GM12865 (cell line): ENCODE measurements around the gene WDR27.
"Not testable (repeated sequence)": the region's sequence is repeated elsewhere in the genome, so short reads cannot be mapped to it uniquely, and the experiment has no call there.

Experiments
- DNase-seq: peaks from one replicate; pipeline ENCODE4 v3.0.0; 2010; ENCODE audit warnings: low read depth
- H3K4me3 ChIP-seq: 2 replicates; pipeline ENCODE4 v1.5.1; 2011; ENCODE audit warnings: mild to moderate bottlenecking, low read depth, low read length, control low read depth
- TF ChIP-seq, protein P1 (sequence below): IDR thresholded peaks from 2 replicates; pipeline ENCODE4 v1.5.1; 2011; ENCODE audit warnings: low read length, control low read depth, low read depth, inconsistent platforms; ENCODE audit not compliant: insufficient read depth; ENCODE audit errors: missing control alignments

WDR27 gene

DNA sequence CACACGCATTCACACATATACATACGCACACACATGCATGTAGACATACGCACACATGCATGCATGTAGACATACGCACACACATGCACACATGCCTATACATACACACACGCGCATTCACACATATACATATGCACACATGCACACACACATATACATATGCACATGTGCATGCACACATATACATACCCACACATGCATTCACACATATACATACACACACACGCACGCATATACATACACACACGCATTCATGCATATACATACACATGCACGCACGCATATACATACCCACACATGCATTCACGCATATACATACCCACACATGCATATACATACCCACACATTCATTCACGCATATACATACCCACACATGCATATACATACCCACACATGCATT, 80.5 kb downstream of the WDR27 start:
- TF ChIP-seq, protein P1, sequence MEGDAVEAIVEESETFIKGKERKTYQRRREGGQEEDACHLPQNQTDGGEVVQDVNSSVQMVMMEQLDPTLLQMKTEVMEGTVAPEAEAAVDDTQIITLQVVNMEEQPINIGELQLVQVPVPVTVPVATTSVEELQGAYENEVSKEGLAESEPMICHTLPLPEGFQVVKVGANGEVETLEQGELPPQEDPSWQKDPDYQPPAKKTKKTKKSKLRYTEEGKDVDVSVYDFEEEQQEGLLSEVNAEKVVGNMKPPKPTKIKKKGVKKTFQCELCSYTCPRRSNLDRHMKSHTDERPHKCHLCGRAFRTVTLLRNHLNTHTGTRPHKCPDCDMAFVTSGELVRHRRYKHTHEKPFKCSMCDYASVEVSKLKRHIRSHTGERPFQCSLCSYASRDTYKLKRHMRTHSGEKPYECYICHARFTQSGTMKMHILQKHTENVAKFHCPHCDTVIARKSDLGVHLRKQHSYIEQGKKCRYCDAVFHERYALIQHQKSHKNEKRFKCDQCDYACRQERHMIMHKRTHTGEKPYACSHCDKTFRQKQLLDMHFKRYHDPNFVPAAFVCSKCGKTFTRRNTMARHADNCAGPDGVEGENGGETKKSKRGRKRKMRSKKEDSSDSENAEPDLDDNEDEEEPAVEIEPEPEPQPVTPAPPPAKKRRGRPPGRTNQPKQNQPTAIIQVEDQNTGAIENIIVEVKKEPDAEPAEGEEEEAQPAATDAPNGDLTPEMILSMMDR, result no peak
- no peak for DNase-seq

DNA sequence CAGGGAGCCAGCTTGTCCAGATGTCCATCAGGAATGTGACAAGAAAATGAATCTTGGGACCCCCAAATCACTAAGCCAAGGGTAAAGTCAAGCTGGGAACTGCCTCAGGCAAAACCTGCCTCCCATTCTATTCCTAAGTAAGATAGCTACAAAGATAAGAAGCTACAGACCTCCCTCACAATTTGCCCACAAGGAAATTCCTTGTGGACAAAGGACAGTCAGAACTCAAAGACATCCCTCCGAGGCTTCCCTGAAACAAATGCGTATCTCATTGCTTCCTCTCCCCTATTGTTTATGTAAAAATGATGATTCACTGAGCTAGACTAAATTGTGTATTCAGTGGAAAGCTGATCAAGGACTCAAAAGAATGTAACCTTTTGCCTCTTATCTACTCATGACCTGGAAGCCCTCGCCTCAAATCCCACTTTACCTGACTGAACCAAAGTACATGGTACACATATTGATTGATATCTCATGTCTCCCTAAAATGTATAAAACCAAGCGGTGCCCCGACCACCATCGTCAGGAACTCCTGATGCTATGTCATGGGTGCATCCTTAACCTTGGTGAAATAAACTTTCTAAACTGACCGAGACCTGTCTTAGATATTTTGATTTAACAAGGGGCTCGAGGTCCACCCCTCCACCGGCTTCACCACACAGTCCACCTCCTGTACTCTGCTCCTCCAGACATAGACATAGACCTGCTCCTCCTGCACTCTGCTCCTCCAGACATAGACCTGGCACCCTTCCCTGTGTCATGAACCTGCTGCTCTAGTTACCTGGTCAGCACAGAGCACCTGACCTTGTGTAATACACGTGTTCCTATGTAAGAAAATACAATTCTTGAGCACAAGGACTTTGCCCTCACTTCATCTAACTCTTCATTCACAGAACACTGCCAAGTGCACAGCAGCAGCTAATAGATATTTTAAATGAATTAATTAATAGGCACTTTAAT, 81.4 kb downstream of the WDR27 start:
- TF ChIP-seq, protein P1, result no peak
- no peak for DNase-seq
- no peak overlapping the region for H3K4me3 ChIP-seq

More for the DNA sequence above, 80.5 kb downstream of the WDR27 start:
- H3K4me3 ChIP-seq, result no peak overlapping the region

DNA sequence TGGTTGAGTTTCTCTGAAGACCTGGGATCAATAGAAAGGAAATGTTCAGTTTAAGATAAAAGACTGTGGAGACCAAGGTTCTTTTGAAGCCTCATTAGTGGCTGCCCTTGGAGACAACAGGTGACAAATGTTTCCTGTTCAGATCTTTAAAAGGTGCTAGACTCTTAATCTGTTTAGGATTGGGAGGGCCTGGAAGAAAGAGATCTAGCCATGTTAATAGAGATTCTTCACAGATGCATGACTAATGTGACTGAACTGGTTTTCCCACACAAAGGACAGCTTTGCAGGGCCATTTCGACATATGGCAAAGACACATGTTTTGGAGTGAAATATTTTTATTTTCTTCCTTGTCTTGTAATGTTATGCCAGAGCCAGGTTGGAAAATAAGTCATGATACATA, 82.2 kb downstream of the WDR27 start:
- TF ChIP-seq, protein P1, result no peak
- DNase-seq, result no peak

DNA sequence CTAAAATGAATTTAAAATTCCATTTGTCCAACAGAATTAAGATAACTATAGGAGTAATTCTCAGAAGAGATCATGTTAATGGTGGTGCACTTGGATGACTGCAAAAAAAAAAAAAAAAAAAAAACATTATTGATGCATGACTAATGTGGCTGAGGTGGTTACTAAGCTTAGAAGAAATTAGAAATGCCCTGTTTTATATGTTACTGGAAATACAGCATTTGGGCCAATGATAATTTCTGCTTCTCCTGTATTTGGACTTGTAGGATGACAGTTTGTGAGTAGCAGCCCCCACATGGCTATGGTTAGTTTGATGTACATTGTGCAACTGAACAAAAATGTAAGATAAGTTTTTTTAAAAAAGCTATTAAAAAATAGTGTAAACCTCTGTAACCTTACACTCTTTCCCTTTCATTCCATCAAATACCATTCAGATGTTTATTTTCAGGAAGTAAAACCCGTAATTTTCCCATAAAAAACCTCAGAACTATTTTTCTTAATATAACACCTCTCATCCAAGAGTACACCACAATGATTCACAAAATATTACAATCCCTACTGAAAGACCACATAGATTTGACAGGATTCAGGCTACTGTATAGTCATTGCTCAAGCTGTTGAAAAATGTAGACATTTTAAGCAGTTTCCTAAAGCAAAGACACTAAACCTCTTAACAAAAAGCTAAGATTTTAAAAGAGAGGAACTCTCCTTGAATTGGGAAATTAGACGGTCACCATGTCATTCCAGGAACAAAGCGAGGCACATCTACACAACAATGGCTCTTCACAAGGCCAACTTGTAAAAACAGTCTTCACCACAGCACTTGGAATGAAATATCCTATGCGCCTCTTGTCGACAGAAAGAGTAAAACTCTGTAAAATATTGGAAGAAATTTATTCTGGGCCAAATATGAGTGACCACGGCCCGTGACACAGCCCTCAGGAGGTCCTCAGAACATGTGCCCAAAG, 83.0 kb downstream of the WDR27 start:
- TF ChIP-seq, protein P1, result no peak
- H3K4me3 ChIP-seq, result no peak overlapping the region
- no peak for DNase-seq

More for the DNA sequence above, 82.2 kb downstream of the WDR27 start:
- H3K4me3 ChIP-seq, result no peak overlapping the region

DNA sequence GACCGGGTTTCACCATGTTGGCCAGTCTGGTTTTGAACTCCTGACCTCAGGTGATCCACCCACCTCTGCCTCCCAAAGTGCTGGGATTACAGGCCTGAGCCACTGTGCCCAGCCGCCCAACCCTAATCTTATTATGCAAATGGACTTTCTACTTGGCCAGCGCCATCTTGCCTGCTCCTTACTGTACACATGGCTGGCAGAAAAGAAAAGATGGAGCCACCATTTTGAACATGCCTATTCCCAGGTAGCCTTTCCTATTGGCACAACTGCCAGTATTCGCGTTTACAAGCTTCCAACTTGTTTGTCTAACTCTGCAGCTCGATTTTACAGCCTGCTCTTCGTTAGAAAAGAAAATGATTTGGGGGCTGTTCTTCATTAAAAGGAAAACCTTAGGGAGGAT, 84.3 kb downstream of the WDR27 start:
- no peak for DNase-seq
- no peak overlapping the region for H3K4me3 ChIP-seq
- TF ChIP-seq, protein P1, result no peak

DNA sequence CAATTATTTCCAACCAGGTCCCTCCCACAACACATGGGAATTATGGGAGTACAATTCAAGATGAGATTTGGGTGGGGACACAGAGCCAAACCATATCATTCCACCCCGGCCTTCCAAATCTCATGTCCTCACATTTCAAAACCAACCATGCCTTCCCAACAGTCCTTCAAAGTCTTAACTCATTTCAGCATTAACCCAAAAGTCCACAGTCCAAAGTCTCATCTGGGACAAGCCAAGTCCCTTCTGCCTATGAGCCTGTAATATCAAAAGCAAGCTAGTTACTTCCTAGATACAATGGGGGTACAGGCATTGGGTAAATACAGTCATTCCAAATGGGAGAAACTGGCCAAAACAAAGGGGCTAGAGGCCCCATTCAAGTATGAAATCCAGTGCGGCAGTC, 93.2 kb downstream of the WDR27 start:
- not testable (repeated sequence) for DNase-seq, H3K4me3 ChIP-seq

DNA sequence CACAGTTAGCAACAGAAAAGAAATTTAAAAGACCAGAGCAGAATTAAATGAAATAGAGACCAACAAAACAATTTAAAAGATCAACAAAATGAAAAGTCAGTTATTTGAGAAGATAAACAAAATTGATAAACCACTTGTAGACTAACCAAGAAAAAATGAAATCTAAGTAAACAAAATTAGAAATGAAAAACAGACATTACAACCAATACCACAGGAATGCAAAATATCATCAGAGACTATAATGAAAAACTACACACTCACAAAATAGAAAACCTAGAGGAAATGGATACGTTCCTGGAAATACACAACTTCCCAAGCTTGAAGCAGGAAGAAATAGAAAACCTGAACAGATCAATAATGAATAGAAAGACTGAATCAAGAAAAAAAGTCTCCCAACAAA, 97.8 kb downstream of the WDR27 start:
- TF ChIP-seq, protein P1, result no peak
- DNase-seq, result no peak
- no peak overlapping the region for H3K4me3 ChIP-seq

DNA sequence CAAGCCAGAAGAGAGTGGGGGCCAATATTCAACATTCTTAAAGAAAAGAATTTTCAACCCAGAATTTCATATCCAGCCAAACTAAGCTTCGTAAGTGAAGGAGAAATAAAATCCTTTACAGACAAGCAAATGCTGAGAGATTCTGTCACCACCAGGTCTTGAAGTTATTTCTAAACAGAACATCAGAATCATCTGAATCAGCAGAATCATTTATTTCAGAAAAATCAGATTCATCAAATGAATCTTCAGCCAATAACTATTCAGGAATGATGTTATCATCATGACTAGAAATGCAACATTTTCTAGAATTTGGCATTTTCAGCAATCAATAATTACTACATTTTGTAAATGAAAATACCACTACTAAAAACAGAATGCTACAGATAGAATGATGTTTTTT, 100.7 kb downstream of the WDR27 start:
- not testable (repeated sequence) for H3K4me3 ChIP-seq, DNase-seq
